ENCODE data around the gene RARB. TPM values are rescaled to one million over a fixed set of nuclear protein-coding genes. Genes with fewer than 3 reads are reported as not detected.

Gene RARB
- polyA plus RNA-seq, 1 donor from 2014 or later, result 13.2 TPM

DNA sequence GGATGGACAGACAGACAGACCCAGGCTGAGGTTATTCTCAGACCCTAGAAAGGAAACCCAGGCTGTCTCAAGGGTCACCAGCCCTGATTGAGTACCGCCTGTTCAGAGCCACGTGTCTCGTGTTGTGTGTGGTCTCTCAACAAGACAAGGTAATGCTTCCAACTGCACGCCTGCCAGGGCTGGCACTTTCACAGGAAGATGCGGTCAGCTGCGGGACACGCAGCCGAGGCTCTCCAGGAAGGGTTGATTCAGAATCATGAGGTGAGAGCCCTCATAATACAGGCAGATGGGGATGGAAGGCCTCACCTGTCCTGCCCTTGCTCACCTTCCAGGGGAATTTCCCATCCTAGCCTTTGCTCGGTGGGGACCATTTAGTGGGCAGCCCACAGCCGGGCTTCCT, 155.3 kb downstream of the RARB start:
- no peak overlapping the region for H3K4me2 ChIP-seq (ENCODE audit: low read length)
- H4K20me1 ChIP-seq (ENCODE audit: insufficient read depth), result no peaks in the 10 kb centered on the region
- no peak overlapping the region for H2AFZ ChIP-seq (ENCODE audit: low read depth, low read length)
- no peak overlapping the region for H3K9ac ChIP-seq (ENCODE audit: low read length)
- TF ChIP-seq SMC3 (conservative IDR thresholded peaks at IDR 0.05; ENCODE audit: poor library complexity), result no peak
- TF ChIP-seq POLR2AphosphoS5 (IDR thresholded peaks at IDR 0.05), result no peak
- TF ChIP-seq RAD21 (conservative IDR thresholded peaks at IDR 0.05), result no peak
- TF ChIP-seq, protein P1, sequence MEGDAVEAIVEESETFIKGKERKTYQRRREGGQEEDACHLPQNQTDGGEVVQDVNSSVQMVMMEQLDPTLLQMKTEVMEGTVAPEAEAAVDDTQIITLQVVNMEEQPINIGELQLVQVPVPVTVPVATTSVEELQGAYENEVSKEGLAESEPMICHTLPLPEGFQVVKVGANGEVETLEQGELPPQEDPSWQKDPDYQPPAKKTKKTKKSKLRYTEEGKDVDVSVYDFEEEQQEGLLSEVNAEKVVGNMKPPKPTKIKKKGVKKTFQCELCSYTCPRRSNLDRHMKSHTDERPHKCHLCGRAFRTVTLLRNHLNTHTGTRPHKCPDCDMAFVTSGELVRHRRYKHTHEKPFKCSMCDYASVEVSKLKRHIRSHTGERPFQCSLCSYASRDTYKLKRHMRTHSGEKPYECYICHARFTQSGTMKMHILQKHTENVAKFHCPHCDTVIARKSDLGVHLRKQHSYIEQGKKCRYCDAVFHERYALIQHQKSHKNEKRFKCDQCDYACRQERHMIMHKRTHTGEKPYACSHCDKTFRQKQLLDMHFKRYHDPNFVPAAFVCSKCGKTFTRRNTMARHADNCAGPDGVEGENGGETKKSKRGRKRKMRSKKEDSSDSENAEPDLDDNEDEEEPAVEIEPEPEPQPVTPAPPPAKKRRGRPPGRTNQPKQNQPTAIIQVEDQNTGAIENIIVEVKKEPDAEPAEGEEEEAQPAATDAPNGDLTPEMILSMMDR (IDR thresholded peaks at IDR 0.05; ENCODE audit: poor library complexity, severe bottlenecking), result no peak
- no peak for TF ChIP-seq EZH2 (IDR thresholded peaks at IDR 0.05; ENCODE audit: borderline replicate concordance, insufficient read depth, low read length, poor library complexity, severe bottlenecking)
- no peaks in the 10 kb centered on the region for H3K9me2 ChIP-seq (ENCODE audit: insufficient read depth, low read length)
- no peaks in the 10 kb centered on the region for H3K79me2 ChIP-seq (replicated peaks; ENCODE audit: insufficient read depth, low read length)
- no peaks in the 10 kb centered on the region for H3F3A ChIP-seq (ENCODE audit: insufficient read depth, low read length, poor library complexity, severe bottlenecking)
- no peak overlapping the region for H3K27ac ChIP-seq (ENCODE audit: low read length)
- no peak overlapping the region for H3K4me3 ChIP-seq (ENCODE audit: low read length)
- H3K36me3 ChIP-seq (ENCODE audit: insufficient read depth, low read length), result no peaks in the 10 kb centered on the region
- H3K9me3 ChIP-seq (ENCODE audit: low read length), result no peaks in the 10 kb centered on the region
- H3K27me3 ChIP-seq (ENCODE audit: insufficient read depth, low read depth, low read length), result no peaks in the 10 kb centered on the region

DNA sequence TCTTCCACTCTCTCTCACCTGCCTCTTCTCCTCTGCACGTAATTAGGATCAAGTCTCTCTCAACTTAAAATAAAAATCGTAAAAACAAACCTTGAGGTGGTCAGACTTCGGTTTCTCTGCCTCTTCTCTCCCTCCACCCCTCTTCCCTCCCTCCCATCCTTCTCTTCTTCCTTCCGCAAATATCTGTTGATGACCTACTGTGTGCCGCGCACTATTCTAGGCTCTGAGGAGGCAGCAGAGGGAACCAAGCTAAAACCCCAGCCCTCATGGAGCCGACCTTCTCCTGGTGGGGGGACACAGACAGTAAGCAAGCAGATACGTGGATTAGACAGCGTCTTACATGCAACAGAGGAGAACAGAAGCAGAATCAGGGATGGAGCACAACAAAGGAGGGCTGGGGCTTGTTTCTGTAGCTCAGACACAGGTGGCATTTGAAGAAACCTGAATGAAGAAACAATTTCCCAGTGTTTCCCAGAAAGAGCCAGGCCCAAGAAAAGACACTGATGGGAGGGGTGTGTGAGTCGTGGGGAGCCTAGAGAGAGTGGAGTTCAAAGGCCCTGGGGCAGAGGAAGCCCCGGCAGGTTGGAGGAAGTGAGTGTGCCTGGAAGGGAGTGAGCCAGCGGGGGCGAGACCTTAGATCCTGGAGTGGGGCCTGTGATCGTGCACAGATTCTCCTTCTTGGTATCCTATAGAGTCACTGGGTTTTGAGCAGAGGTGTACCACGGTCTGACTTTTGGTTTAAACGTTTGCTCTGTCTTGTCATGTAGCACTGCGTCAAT, 156.1 kb downstream of the RARB start:
- H3K4me3 ChIP-seq (ENCODE audit: low read length), result no peak overlapping the region
- no peaks in the 10 kb centered on the region for H3K9me2 ChIP-seq (ENCODE audit: insufficient read depth, low read length)
- H3F3A ChIP-seq (ENCODE audit: insufficient read depth, low read length, poor library complexity, severe bottlenecking), result no peaks in the 10 kb centered on the region
- no peak overlapping the region for H3K9ac ChIP-seq (ENCODE audit: low read length)
- H3K4me2 ChIP-seq (ENCODE audit: low read length), result no peak overlapping the region
- H3K36me3 ChIP-seq (ENCODE audit: insufficient read depth, low read length), result no peaks in the 10 kb centered on the region
- no peak overlapping the region for H3K27ac ChIP-seq (ENCODE audit: low read length)
- TF ChIP-seq TAF1 (IDR thresholded peaks at IDR 0.05; ENCODE audit: low read depth), result no peak
- TF ChIP-seq EZH2 (IDR thresholded peaks at IDR 0.05; ENCODE audit: borderline replicate concordance, insufficient read depth, low read length, poor library complexity, severe bottlenecking), result no peak
- TF ChIP-seq EP300 (conservative IDR thresholded peaks at IDR 0.05; ENCODE audit: poor library complexity, severe bottlenecking), result no peak
- TF ChIP-seq, protein P2, sequence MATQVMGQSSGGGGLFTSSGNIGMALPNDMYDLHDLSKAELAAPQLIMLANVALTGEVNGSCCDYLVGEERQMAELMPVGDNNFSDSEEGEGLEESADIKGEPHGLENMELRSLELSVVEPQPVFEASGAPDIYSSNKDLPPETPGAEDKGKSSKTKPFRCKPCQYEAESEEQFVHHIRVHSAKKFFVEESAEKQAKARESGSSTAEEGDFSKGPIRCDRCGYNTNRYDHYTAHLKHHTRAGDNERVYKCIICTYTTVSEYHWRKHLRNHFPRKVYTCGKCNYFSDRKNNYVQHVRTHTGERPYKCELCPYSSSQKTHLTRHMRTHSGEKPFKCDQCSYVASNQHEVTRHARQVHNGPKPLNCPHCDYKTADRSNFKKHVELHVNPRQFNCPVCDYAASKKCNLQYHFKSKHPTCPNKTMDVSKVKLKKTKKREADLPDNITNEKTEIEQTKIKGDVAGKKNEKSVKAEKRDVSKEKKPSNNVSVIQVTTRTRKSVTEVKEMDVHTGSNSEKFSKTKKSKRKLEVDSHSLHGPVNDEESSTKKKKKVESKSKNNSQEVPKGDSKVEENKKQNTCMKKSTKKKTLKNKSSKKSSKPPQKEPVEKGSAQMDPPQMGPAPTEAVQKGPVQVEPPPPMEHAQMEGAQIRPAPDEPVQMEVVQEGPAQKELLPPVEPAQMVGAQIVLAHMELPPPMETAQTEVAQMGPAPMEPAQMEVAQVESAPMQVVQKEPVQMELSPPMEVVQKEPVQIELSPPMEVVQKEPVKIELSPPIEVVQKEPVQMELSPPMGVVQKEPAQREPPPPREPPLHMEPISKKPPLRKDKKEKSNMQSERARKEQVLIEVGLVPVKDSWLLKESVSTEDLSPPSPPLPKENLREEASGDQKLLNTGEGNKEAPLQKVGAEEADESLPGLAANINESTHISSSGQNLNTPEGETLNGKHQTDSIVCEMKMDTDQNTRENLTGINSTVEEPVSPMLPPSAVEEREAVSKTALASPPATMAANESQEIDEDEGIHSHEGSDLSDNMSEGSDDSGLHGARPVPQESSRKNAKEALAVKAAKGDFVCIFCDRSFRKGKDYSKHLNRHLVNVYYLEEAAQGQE (IDR thresholded peaks at IDR 0.05; ENCODE audit: borderline replicate concordance), result no peak
- no peak for TF ChIP-seq RAD21 (conservative IDR thresholded peaks at IDR 0.05)
- no peak for TF ChIP-seq POLR2AphosphoS5 (IDR thresholded peaks at IDR 0.05)
- TF ChIP-seq MXI1 (conservative IDR thresholded peaks at IDR 0.05; ENCODE audit: poor library complexity, severe bottlenecking), result no peak
- no peak for TF ChIP-seq SMC3 (conservative IDR thresholded peaks at IDR 0.05; ENCODE audit: poor library complexity)
- TF ChIP-seq, protein P1 (IDR thresholded peaks at IDR 0.05; ENCODE audit: poor library complexity, severe bottlenecking), result no peak
- H4K20me1 ChIP-seq (ENCODE audit: insufficient read depth), result no peaks in the 10 kb centered on the region
- no peaks in the 10 kb centered on the region for H3K79me2 ChIP-seq (replicated peaks; ENCODE audit: insufficient read depth, low read length)
- no peaks in the 10 kb centered on the region for H3K27me3 ChIP-seq (ENCODE audit: insufficient read depth, low read depth, low read length)
- H3K9me3 ChIP-seq (ENCODE audit: low read length), result no peaks in the 10 kb centered on the region
- H2AFZ ChIP-seq (ENCODE audit: low read depth, low read length), result no peak overlapping the region

Measured in neural cell (in vitro differentiated cells).